PC-9 (cell line): ENCODE results near the gene FAXDC2. TPM values are rescaled to one million over a fixed set of nuclear protein-coding genes. Genes with fewer than 3 reads are reported as not detected.

Experiments
- BruUV-seq: library from RNA; stranded (reverse); fragments of 400-500 nt; replicated peaks from 2 replicates; lab custom pipeline; 2021; lab: Mats Ljungman, UMichigan
- CTCF ChIA-PET: fragments of 300-600 bp; sonication (Branson Sonifier 250); formaldehyde crosslinking; loops from one replicate; lab custom pipeline; 2022; ENCODE audit warnings: antibody characterized with exemption; lab: Charles Lee
- POLR2A ChIA-PET: fragments of 300-600 bp; sonication (Branson Sonifier 250); formaldehyde crosslinking; loops from one replicate; lab custom pipeline; 2022; ENCODE audit warnings: antibody characterized with exemption; ENCODE audit not compliant: unreplicated experiment; lab: Charles Lee
- DNase-seq, 2 experiments: peaks; one replicate each; pipeline versions ENCODE4 v3.0.0 to v3.0.0-alpha.2; 2015 to 2022; ENCODE audit warnings: mixed read lengths in 1 of 2
- H2AFZ ChIP-seq: fragments of 200-600 bp; sonication (generic); 2 replicates; pipeline ENCODE4 v1.8.1; 2017; ENCODE audit warnings: antibody characterized with exemption
- H3F3A ChIP-seq: fragments of 200-600 bp; sonication (generic); 2 replicates; pipeline ENCODE4 v1.8.1; 2017; ENCODE audit warnings: antibody characterized with exemption, mild to moderate bottlenecking, low read depth; ENCODE audit not compliant: insufficient read depth
- H3K27ac ChIP-seq: fragments of 200-600 bp; sonication (generic); 2 replicates; pipeline ENCODE4 v1.6.1; 2016; ENCODE audit warnings: mixed run types
- H3K27me3 ChIP-seq: fragments of 200-600 bp; sonication (generic); 2 replicates; pipeline ENCODE4 v1.6.1; 2016; ENCODE audit warnings: low read depth, mixed run types; ENCODE audit not compliant: insufficient read depth
- H3K36me3 ChIP-seq: fragments of 200-600 bp; sonication (generic); 2 replicates; pipeline ENCODE4 v1.6.1; 2016; ENCODE audit warnings: low read depth, mixed run types
- H3K4me1 ChIP-seq: fragments of 200-600 bp; sonication (generic); replicated peaks from 2 replicates; pipeline ENCODE4 v1.6.1; 2016; ENCODE audit warnings: mixed run types; ENCODE audit not compliant: insufficient read depth
- H3K4me2 ChIP-seq: fragments of 200-600 bp; sonication (generic); 2 replicates; pipeline ENCODE4 v1.6.1; 2017; ENCODE audit warnings: mixed run types
- H3K4me3 ChIP-seq: fragments of 200-600 bp; sonication (generic); 2 replicates; pipeline ENCODE4 v1.6.1; 2016; ENCODE audit warnings: mixed run types
- H3K79me2 ChIP-seq: fragments of 200-600 bp; sonication (generic); 2 replicates; pipeline ENCODE4 v1.6.1; 2017; ENCODE audit warnings: low read depth, mixed run types
- H3K9me2 ChIP-seq: fragments of 200-600 bp; sonication (generic); 2 replicates; pipeline ENCODE4 v1.8.1; 2017; ENCODE audit warnings: mild to moderate bottlenecking; ENCODE audit not compliant: insufficient read depth
- H3K9me3 ChIP-seq: fragments of 200-600 bp; sonication (generic); 2 replicates; pipeline ENCODE4 v1.8.1; 2016; ENCODE audit warnings: low read depth; ENCODE audit not compliant: insufficient read depth
- H4K20me1 ChIP-seq: fragments of 200-600 bp; sonication (generic); 2 replicates; pipeline ENCODE4 v1.8.1; 2017; ENCODE audit not compliant: insufficient read depth
- CTCF ChIP-seq: fragments of 200-600 bp; sonication (generic); conservative IDR thresholded peaks from 2 replicates; pipeline ENCODE4 v1.6.1; 2017; ENCODE audit warnings: mixed run types, antibody characterized with exemption, mild to moderate bottlenecking, moderate library complexity
- EZH2 ChIP-seq: fragments of 200-600 bp; sonication (generic); IDR thresholded peaks from 2 replicates; pipeline ENCODE4 v1.8.0; 2017; ENCODE audit warnings: antibody characterized with exemption, low read depth
- intact Hi-C: fragments of 100-400 bp; cut with micrococcal nuclease; formaldehyde crosslinking; loops from one replicate; pipeline ENCODE4 v1.10.0; 2022; ENCODE audit not compliant: unreplicated experiment
- total RNA-seq: library from RNA; stranded (reverse); gene quantifications from 2 replicates; pipeline ENCODE4 v1.2.3, GENCODE V29; 2021

The FAXDC2 gene
- total RNA-seq, 1 experiment from 2014 or later, result 0.70 TPM

- no peak overlapping the region for H3K27ac ChIP-seq
- H3K4me1 ChIP-seq, result no peaks in the 10 kb centered on the region
- no peak overlapping the region for H3K4me3 ChIP-seq
- H3K36me3 ChIP-seq, result peaks cover 38% of the 10 kb centered on the region
- H2AFZ ChIP-seq, result no peak overlapping the region
- no TSS peak for BruUV-seq
- intact Hi-C loops, result loop anchor here (10.0 kb wide), 1 partner anchor 841 kb away; no protein-coding TSS in a partner anchor
- H4K20me1 ChIP-seq, result peaks cover 23% of the 10 kb centered on the region; the same call in 1 of the 2 replicates
- no peak for DNase-seq
- no peak overlapping the region for H3K4me2 ChIP-seq
- no peaks in the 10 kb centered on the region for H3K9me3 ChIP-seq
- CTCF ChIA-PET, result no interaction called here
- no peaks in the 10 kb centered on the region for H3K9me2 ChIP-seq
- peaks cover 38% of the 10 kb centered on the region; the same call in 1 of the 2 replicates for H3F3A ChIP-seq
- no peak for TF ChIP-seq EZH2
- POLR2A ChIA-PET, result no interaction called here
- H3K27me3 ChIP-seq, result no peaks in the 10 kb centered on the region
- no peaks in the 10 kb centered on the region for H3K79me2 ChIP-seq
Observed at GRCh38 chr5:154815684-154816247, 34.6 kb downstream of the FAXDC2 start.

- Histone ChIP-seq H3K79me2 (no peaks in the 10 kb centered on the region), H3K9me2 (no peaks in the 10 kb centered on the region), H3F3A (peaks cover 45% of the 10 kb centered on the region; the same call in 1 of the 2 replicates), H2AFZ (no peak overlapping the region), H3K27ac (no peak overlapping the region), H4K20me1 (peaks cover 27% of the 10 kb centered on the region; the same call in 1 of the 2 replicates), H3K4me1 (no peaks in the 10 kb centered on the region), H3K27me3 (no peaks in the 10 kb centered on the region), H3K4me3 (no peak overlapping the region), H3K36me3 (peaks cover 42% of the 10 kb centered on the region), H3K4me2 (no peak overlapping the region), H3K9me3 (no peaks in the 10 kb centered on the region)
- intact Hi-C loops, result loop anchor here (10.0 kb wide), 1 partner anchor 840 kb away; no protein-coding TSS in a partner anchor
- ChIA-PET POLR2A (no interaction called here), CTCF (no interaction called here)
- no peak for DNase-seq
- no peak for TF ChIP-seq EZH2
- no peak for TF ChIP-seq CTCF
- TSS peak; percentile 3 for BruUV-seq
Observed at GRCh38 chr5:154815025-154815424, 35.4 kb downstream of the FAXDC2 start.

- no peaks in the 10 kb centered on the region for H3K9me3 ChIP-seq
- H3K9me2 ChIP-seq, result no peaks in the 10 kb centered on the region
- CTCF ChIA-PET, result no interaction called here
- no peak overlapping the region for H3K27ac ChIP-seq
- no peak overlapping the region for H3K4me3 ChIP-seq
- peaks cover 55% of the 10 kb centered on the region; the same call in 1 of the 2 replicates for H3F3A ChIP-seq
- H3K4me2 ChIP-seq, result no peak overlapping the region
- H3K27me3 ChIP-seq, result no peaks in the 10 kb centered on the region
- BruUV-seq, result no TSS peak
- peaks cover 46% of the 10 kb centered on the region for H3K36me3 ChIP-seq
- peaks cover 28% of the 10 kb centered on the region for H4K20me1 ChIP-seq
- POLR2A ChIA-PET, result no interaction called here
- no peak overlapping the region for H2AFZ ChIP-seq
- H3K79me2 ChIP-seq, result no peaks in the 10 kb centered on the region
- TF ChIP-seq EZH2, result no peak
- TF ChIP-seq CTCF, result no peak
- DNase-seq, result no peak
- intact Hi-C loops, result loop anchor here (10.0 kb wide), 1 partner anchor 839 kb away; no protein-coding TSS in a partner anchor
- no peaks in the 10 kb centered on the region for H3K4me1 ChIP-seq
Observed at GRCh38 chr5:154813736-154814135, 36.7 kb downstream of the FAXDC2 start.
